GM12891 (cell line): ENCODE data around the gene TRAF3IP3. TPM values are rescaled to one million over a fixed set of nuclear protein-coding genes. Genes with fewer than 3 reads are reported as not detected.

ENCODE experiments used
- DNase-seq: peaks from one replicate; pipeline ENCODE4 v3.0.0; 2011; ENCODE audit warnings: low spot score; ENCODE audit not compliant: insufficient read length
- FAIRE-seq: peaks from 2 replicates; lab custom pipeline; 2011; peaks lifted over from hg19 to GRCh38; lab: Jason Lieb, UNC
- PAX5 ChIP-seq: IDR thresholded peaks from 2 replicates; pipeline ENCODE4 v1.6.1; 2011; ENCODE audit warnings: low read length, moderate library complexity, mild to moderate bottlenecking; ENCODE audit not compliant: insufficient read depth, severe bottlenecking
- POLR2A ChIP-seq: IDR thresholded peaks from 2 replicates; pipeline ENCODE4 v1.6.1; 2011; ENCODE audit warnings: low read depth, low read length, control low read depth
- POLR2AphosphoS5 ChIP-seq: IDR thresholded peaks from 2 replicates; pipeline ENCODE4 v1.6.1; 2011; ENCODE audit warnings: low read depth, low read length, control low read depth
- POU2F2 ChIP-seq: IDR thresholded peaks from 2 replicates; pipeline ENCODE4 v1.6.1; 2011; ENCODE audit warnings: low read depth, mild to moderate bottlenecking, control low read depth, low read length, moderate library complexity
- SPI1 ChIP-seq: IDR thresholded peaks from 2 replicates; pipeline ENCODE4 v1.6.1; 2011; ENCODE audit warnings: low read depth, low read length, control low read depth
- TAF1 ChIP-seq: IDR thresholded peaks from 2 replicates; pipeline ENCODE4 v1.6.1; 2011; ENCODE audit warnings: low read depth, low read length, control low read depth
- polyA plus RNA-seq: library from polyadenylated mRNA; unstranded; fragments of >200 nt; gene quantifications from one replicate; pipeline ENCODE4 v1.2.1, GENCODE V29; 2012; ENCODE audit warnings: low read depth, missing spikeins, inconsistent platforms; ENCODE audit not compliant: missing spikeins

Gene TRAF3IP3
- polyA plus RNA-seq = 72.5 TPM

DNA sequence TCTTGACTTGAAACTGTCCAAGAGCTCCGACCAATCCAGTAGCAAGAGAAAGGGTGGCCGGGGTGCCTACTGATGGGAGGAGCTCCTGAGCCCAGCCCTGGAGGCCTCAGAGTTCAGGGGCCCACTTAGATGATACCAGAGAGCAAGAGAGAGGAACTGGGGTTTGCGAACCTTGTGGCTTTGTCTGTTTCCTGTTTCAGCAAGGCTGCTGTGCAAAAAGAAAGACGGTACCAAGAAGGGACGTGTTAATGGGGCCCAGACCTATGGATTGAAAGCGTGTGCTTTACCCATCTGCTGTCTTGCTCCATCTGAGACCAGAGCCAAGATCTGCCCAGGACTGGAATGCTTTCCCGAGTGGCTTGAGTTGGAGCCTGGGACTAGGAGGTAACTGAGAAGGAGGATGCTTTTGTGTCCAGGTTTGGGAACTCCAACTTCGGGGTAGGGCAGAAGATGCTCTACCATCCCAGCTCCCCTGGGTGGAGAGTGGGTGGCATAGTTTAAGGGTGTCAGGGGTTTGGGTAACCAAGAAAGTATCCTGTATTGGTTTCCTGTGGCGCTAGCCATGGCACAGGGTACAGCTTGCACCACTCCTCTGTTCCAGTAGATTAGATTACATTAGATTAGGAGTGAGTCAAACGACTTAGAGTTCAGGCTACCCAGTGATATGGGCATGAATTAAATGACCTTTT, at the start of gene TRAF3IP3:
TSS of gene TRAF3IP3 (plus strand) at position 128 of the 689 bp plus-strand sequence. CDS start 3,987 bp downstream, outside the sequence.
- peak; percentile 93 for FAIRE-seq
- TF ChIP-seq TAF1 = peak; percentile 61; the same call in 1 of the 2 replicates
- peak; percentile 83 for TF ChIP-seq POLR2AphosphoS5
- TF ChIP-seq SPI1 = peak; percentile 95
- no peak for TF ChIP-seq PAX5
- peak; percentile 63; the same call in 1 of the 2 replicates for TF ChIP-seq POU2F2
- peak; percentile 92 for TF ChIP-seq POLR2A
- DNase-seq = peak; percentile 47

- FAIRE-seq (no peak), DNase-seq (no peak)
- TF ChIP-seq POU2F2 = no peak
- TF ChIP-seq POLR2A = no peak
- TF ChIP-seq SPI1 = no peak
- TF ChIP-seq TAF1 = no peak
- no peak for TF ChIP-seq POLR2AphosphoS5
- no peak for TF ChIP-seq PAX5
Measured at GRCh38 chr1:209706622-209707021, 49.2 kb upstream of the TRAF3IP3 start.

DNA sequence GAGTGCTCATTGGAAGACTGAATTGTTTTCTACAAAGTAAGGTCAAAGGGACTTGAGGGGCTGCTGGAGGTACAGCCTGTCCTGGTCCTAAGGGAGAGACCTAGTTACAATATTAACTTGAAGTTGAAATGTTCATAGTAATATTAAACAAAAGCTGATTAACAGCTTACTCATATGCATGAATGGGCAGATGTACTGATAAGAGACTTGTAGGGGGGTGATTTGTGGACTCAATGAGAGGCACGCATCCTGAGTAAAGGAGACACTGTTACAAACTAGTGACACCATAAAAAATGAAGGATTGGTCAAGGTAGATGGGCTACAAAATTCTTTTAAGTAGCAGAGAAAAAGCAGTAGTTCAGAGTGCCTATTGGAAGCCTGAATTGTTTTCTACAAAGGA, 48.5 kb upstream of the TRAF3IP3 start:
- TF ChIP-seq POU2F2 = no peak
- FAIRE-seq (no peak), DNase-seq (no peak)

GRCh38 chr1:209708297-209708696, 47.6 kb upstream of the TRAF3IP3 start:
- TF ChIP-seq SPI1 = no peak
- no peak for TF ChIP-seq PAX5
- no peak for TF ChIP-seq POLR2A
- TF ChIP-seq TAF1 = no peak
- TF ChIP-seq POU2F2 = no peak
- TF ChIP-seq POLR2AphosphoS5 = no peak
- FAIRE-seq (no peak), DNase-seq (no peak)

GRCh38 chr1:209710093-209710492, 45.8 kb upstream of the TRAF3IP3 start:
- TF ChIP-seq POU2F2 (no peak), POLR2A (no peak), TAF1 (no peak), POLR2AphosphoS5 (no peak), PAX5 (no peak), SPI1 (no peak)
- FAIRE-seq (no peak), DNase-seq (no peak)

GRCh38 chr1:209710847-209711246, 45.0 kb upstream of the TRAF3IP3 start:
- TF ChIP-seq TAF1 (no peak), POLR2A (no peak), SPI1 (no peak), POU2F2 (no peak), POLR2AphosphoS5 (no peak), PAX5 (no peak)
- FAIRE-seq (no peak), DNase-seq (no peak)

DNA sequence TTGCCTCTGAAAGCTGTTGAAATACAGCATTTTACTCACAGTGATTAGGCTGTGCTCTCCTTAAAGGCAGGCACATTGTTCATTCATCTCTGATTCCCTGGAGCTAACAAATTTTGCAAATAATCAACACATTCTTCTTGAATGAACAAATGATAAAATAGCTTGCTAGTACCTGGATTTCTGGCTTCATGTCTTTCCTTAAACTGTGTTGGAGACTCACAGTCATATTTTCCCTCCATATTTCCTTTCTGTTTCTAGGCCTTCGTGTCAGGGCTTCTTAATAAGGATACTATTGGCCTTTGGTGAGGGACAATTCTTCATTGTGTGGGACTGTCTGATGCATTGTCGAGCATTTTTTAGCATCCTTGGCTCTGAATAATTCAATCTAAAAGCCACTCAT, 41.5 kb upstream of the TRAF3IP3 start:
- TF ChIP-seq POU2F2 (no peak), POLR2AphosphoS5 (no peak), PAX5 (no peak)
- DNase-seq (no peak), FAIRE-seq (no peak)

DNA sequence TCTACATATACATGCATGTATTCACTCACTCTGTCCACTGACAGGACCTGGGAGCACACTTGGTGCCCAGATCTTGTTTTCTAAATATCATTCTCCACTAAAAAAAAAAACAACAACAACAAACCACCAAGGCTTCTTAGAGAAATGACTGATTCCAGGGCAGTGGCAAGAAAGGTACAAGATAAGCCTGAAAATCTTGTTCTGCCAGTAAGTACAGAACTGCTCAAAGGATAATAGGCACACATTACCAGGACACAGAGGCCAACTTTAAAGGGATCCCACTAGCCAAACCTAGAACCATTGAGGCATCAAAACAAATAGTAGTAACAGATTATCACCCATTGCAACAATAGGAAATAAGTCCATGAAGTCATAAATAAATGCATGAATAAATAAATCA, 40.5 kb upstream of the TRAF3IP3 start:
- no peak for FAIRE-seq
- DNase-seq = no peak
- TF ChIP-seq PAX5 (no peak), POU2F2 (no peak), POLR2AphosphoS5 (no peak), POLR2A (no peak), TAF1 (no peak), SPI1 (no peak)

- FAIRE-seq (no peak), DNase-seq (no peak)
- TF ChIP-seq POLR2AphosphoS5 = no peak
- TF ChIP-seq POU2F2 = no peak
Measured at GRCh38 chr1:209717818-209718217, 38.0 kb upstream of the TRAF3IP3 start.

- no peak for TF ChIP-seq POU2F2
- no peak for TF ChIP-seq POLR2A
- no peak for TF ChIP-seq SPI1
- TF ChIP-seq POLR2AphosphoS5 = no peak
- no peak for TF ChIP-seq PAX5
- no peak for TF ChIP-seq TAF1
- FAIRE-seq = no peak
Measured at GRCh38 chr1:209720326-209720725, 35.5 kb upstream of the TRAF3IP3 start.

DNA sequence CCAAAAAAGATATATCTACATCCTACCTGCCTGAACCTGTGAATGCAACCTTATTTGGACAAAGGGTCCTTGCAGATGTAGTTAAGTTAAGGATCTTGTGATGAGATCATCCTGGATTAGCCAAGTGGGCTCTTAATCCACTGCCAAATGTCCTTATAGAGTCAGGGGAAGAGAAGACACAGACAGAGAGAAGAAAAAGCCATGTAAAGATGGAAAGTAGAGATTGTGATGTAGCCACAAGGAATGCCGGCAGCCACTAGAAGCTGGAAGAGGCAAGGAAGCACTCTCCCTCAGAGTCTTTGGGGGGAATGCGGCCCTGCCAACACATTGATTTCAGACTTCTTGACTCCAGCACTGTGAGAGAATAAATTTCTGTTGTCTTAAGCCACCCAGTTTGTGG, 35.0 kb upstream of the TRAF3IP3 start:
- no peak for TF ChIP-seq POLR2A
- no peak for TF ChIP-seq SPI1
- TF ChIP-seq PAX5 = no peak
- TF ChIP-seq POLR2AphosphoS5 = no peak
- TF ChIP-seq POU2F2 = no peak
- TF ChIP-seq TAF1 = no peak
- DNase-seq (no peak), FAIRE-seq (no peak)

More at GRCh38 chr1:209720326-209720725, 35.5 kb upstream of the TRAF3IP3 start:
- DNase-seq = no peak
